ENCODE results near the gene EPB41L1.

DNA sequence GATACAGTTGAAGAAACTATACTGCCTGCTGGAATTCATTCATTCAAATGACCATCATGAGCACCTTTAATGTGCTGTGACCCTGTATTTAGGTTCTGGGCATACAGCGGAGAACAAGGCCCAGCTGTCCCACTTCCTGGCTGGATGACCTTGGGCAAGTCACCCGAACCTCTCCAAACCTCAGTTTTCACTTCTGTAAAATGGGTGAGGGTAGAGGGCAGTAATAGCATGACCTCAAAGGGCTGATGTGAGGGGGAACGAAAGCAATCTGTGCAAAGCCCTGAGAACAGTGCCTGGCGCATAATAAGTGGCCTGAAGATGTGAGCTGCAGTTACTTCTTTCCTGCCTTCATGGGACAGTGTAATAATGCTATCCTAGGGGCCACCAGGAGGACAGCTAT lies 61.2 kb downstream of the EPB41L1 start:
- TF ChIP-seq, protein P1, sequence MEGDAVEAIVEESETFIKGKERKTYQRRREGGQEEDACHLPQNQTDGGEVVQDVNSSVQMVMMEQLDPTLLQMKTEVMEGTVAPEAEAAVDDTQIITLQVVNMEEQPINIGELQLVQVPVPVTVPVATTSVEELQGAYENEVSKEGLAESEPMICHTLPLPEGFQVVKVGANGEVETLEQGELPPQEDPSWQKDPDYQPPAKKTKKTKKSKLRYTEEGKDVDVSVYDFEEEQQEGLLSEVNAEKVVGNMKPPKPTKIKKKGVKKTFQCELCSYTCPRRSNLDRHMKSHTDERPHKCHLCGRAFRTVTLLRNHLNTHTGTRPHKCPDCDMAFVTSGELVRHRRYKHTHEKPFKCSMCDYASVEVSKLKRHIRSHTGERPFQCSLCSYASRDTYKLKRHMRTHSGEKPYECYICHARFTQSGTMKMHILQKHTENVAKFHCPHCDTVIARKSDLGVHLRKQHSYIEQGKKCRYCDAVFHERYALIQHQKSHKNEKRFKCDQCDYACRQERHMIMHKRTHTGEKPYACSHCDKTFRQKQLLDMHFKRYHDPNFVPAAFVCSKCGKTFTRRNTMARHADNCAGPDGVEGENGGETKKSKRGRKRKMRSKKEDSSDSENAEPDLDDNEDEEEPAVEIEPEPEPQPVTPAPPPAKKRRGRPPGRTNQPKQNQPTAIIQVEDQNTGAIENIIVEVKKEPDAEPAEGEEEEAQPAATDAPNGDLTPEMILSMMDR (IDR thresholded peaks at IDR 0.05; ENCODE audit: low read depth, low read length): no peak
- no peak for TF ChIP-seq EZH2phosphoT487 (IDR thresholded peaks at IDR 0.05; ENCODE audit: low read depth)

All from OCI-LY3 (cell line).